Activated CD8-positive, alpha-beta memory T cell treated with anti-CD3 and anti-CD28 coated beads, Interleukin-2, amount 50 U/mL, for 24 hours (primary cell): Measurements from ENCODE around the gene PRKCE.

Experiments used
- DNase-seq: peaks from one replicate; pipeline ENCODE4 v3.0.0-alpha.2; 2020; ENCODE audit errors: extremely low read depth

Gene PRKCE

DNA sequence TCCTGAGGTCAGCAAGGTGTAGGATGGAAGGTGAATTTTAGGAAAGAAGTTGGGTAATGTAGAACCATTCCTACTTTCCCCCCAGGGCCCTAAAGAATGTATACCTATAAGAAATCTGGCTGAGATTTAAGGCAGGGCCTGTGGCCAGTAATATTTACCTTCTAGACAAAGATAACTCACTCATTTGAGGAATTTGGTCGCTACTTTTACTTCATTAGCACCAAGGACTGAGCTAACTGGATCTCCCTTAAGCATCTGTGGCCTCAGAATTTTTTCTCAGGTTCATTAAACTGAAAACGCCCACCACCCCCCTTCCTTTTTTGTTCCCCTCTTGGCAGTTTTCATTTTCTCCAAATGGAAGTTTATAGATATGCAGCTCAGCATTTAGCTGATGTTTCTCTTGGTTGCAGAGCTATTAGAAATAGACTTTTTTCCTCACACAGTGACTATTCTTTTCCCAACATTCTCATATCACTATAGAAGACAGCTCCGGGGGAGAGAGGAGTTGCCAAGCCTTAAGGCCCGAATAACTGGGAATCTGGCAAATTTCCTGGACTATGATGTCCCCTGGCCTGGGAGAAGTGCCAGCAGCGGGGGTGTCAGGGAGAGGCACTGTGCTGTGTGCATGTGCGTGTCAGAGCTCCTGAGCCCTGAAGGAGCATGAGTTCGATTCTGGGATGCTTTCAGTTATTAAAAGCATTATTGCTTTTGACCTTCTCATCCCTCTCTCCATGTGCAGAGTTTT is 310.9 kb downstream of the PRKCE start:
- no peak for DNase-seq

DNA sequence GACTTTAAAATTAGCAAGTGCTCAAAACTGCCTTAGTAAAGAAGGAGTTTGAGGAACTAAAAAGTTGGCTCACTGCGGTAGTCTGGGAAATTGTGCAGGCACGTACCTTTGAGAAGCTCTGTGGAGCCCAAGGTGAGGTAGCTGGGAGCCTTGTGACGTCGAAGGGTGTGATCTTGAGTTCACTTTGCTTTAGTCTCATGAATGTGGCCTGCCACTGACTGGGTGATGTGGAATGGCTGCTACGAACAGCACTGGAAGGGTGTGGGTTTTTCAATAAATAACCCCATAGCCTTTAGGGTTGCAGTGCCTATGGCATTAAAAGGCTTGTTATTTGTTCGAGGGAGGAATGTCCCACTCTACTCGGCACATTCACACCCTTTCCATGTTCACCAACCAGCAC is 312.3 kb downstream of the PRKCE start:
- DNase-seq = no peak

DNA sequence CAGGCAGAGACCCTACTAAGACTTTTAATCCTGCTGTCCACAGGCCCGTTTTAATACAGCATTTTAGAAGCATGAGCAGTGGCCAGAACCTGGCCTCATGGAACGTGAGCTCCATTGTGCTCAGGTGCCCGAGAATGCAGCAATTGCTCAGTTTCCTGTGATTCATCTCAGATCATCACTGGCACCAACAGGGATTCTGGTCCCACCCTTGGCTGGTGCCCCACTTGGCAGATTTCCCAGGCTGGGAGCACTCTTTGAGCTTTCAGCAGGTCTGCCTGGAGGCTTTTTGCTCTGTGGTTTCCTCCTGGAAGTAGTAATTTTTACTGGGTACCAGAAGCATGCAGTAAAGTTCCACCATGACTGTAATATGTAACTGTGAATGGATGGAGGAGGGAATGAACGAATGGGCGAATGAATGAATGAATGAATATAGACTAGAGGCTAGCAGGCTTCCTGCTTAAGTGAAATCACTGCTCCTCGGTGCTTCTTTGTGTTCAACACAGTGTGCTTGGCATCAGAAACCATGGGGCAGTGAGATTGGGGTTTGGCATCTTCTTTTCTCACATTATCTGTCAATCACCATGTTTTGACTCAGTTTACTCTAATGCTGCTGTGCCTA is 312.9 kb downstream of the PRKCE start:
- no peak for DNase-seq

DNA sequence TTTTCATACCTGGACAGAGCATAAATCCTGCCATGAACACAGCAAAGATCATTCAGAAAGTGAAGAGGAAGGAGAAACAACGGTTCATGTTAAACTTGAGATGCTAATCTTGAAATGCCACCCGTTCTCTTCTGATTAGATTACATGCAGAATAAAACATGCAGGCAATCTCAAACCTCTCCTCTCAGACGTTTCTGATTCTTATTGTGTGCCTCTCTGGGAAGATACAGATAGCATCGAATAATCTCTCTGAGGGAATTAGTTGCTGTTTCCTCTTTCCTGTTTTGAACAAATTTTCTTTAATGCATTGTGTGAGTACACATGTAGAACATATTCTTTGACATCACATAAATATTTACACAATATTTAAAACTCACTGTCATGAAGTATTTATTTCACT is 313.4 kb downstream of the PRKCE start:
- no peak for DNase-seq

DNA sequence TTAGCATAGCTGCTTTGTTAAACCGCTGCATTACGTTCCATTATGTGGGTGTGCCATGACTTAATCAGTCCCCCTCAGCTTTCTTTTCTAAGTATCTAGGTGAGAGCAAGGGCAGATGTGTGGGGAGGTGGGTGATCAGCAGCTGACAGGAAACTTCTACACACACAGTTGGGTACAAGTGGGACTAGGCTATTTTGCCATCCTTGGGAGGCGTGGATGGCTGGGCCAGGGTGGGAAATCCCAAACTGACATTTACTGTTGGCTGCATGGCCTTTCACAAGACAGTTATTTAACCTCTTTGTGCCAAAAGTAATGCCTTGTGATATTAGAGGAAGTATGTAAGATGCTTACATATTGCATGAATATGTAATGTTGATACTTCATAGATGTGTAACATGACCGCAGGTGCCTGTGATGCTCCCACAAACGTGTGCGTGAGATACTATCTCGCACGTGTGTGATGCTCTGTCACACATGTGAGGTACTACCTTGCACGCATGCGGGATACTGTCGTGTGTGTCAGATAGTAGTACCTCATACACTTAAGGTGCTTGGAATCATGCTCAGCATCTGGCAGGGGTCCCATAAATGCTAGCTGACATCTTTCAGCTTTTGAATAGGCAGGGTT is 314.5 kb downstream of the PRKCE start:
- no peak for DNase-seq

DNA sequence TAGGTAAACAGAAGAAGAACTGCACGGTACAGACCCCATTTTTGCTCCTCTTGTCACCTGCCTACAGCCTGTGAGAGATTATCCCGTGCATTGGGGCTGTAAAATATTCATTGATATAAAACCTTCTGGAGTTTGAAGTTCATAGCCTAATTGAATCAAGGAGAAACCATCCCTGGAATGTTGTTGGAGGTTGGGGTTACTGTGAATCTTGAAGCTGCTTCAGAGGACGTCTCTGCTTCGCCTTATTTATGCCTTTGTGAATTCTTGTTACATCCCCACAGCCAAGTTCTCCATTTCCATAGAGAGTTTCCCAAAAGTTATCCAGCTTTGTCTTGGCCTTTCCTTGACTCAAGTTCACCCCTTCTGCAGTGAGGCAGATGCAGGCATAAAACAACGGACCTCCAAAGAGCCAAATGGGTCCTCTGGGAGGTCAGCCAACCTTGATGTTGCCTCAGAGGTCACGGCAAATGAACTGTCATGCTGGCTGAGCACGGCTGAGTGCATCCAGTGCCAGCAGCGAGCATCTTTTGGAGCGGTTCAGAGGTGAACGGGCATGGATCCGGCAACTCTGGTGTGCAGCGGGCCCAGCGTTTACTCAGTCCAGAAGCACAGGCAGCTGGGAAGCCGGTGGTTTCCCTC is 317.6 kb downstream of the PRKCE start:
- DNase-seq = no peak

DNA sequence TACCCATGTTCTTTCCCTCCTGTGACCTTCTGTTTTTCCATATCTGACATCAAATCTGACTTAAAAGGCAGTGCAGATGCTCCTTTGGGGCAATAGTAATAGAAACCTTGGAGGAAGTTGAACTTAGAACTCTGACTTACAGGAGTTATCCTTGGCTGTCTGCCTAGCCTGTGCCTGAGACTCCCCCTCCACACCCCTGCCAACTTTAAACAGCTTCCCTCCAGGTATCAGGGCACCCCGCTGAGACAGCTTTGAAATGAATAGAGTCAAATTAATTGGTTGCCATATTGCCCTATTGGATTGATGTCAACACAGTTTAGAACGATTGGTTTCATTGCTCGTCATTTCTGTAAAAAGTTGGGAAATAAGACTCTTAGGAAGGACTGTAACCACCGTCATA is 322.0 kb downstream of the PRKCE start:
- DNase-seq = no peak

DNA sequence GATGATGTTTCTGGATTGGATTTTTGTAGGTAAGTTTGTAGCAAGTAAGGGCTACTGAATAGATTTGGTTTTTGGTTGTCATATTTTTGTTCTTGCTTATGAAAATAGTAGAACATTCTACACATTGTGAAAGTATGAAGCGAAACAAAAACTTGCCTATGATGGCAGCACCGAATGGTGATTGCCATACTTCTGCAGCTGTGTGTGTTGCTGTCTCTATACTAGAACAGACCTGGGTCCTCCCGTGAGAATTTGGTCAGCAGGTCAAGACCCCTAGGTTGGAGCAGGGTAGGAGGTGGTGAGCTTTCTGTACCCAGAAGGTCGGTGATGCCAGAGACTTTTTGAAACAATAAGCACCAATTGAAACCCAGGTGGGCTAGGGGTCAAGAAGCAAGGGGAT is 322.6 kb downstream of the PRKCE start:
- no peak for DNase-seq

DNA sequence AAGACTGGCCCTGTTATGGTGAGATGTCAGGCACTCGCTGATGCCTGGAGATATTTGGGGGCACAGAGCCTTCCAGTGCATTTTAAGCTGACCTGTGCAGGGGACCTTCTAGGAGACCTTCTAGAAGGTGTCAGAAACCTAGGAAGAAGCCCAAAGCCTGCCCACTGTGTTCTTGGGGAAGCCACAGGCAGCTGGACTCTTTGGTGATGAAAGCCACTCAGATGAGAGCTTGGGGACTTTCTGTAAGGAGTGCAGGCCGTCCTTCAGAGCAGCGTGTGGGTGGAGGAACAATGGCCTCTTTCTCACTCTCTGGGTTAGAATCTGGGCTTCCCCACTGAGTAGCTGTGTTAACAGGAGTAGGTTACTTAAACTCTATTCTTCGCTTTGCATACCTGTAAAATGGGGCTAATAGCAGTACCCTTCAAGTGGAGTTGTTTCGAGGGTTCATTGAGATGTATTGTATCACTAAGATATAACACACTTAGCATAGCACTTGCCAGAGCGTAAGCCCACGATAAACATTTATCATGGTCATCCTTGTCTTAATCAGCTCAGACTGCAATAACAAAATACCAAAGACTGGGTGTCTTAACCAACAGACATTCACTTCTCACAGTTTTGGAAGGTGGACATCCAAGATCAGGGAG is 323.4 kb downstream of the PRKCE start:
- no peak for DNase-seq

DNA sequence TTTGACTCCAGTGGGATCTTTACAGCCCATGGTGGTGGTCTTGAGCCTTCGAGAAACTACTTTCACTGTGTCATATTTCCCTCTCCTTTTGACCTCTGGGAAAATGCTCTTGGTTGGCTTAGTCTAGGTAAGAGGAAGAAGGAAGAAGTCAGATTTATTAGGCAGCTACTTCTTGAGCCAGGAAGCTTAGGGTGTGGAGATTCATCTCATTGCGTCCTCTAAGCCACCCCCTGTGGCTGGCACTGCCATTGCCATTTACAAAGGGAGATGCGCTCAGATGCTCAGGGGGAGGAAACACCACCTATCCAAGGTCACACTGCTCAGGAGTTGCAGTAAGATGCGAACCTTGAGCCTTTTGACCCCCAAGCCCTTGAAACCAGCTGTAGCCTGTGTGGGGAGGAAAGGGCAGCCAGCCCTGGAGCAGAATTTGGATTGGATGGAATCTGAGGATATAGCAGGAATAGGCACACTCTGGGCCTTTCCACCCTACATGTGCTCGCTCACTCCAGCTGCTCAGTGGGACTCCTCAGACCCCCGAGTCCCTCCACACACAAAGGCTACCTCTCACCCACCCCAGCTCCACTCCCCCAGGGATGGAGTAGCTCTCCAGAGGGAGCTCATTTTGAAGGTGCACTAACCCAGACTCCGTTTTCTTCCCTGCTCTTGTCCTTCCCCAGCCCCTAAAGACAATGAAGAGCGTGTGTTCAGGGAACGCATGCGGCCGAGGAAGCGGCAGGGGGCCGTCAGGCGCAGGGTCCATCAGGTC is 324.5 kb downstream of the PRKCE start:
- DNase-seq = no peak

DNA sequence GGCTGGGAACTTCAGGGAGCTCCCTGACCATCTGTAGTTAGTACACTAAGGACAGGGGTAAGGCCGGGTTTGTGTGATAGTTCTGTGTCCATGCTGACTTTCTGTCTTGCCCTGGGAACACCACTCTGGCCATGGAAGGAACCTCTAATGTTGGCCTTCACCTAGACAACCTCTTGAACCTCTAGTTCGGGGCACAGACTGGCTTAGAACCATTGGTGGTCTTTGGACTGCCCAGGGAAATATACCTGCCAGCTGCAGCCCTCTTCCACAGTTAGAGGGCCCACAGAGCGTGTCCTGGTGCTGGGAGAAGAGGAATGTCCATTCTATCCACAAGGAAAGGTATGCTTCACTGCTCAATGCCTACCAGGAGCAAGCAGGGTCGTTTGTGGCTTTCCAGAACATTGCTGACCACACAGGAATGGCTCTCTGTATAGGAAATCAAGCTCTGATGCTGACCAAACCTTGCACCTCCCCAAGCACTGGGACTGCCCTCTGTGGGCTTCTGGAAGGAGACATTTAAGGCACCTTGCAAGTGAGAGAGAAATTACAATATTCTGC is 326.9 kb downstream of the PRKCE start:
- no peak for DNase-seq

DNA sequence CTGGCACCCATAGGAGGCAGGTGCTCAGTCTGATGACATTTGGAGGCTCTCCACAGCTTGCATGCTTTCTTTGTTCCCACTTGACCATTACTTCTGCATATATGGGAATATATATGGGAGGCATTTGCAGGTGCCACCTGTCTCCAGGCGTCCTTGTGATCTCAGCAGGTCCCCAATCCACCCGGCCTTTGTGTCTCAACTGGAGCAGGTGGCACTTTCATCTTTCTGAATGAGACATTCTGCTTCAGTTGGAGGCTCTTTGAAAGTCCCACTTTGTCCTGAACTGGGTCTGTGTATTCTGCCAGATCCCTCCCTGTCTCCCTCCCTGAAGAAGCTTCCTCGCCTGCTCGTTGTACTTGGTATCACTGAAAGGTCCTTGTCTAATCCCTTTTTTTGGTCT is 327.6 kb downstream of the PRKCE start:
- DNase-seq = no peak

DNA sequence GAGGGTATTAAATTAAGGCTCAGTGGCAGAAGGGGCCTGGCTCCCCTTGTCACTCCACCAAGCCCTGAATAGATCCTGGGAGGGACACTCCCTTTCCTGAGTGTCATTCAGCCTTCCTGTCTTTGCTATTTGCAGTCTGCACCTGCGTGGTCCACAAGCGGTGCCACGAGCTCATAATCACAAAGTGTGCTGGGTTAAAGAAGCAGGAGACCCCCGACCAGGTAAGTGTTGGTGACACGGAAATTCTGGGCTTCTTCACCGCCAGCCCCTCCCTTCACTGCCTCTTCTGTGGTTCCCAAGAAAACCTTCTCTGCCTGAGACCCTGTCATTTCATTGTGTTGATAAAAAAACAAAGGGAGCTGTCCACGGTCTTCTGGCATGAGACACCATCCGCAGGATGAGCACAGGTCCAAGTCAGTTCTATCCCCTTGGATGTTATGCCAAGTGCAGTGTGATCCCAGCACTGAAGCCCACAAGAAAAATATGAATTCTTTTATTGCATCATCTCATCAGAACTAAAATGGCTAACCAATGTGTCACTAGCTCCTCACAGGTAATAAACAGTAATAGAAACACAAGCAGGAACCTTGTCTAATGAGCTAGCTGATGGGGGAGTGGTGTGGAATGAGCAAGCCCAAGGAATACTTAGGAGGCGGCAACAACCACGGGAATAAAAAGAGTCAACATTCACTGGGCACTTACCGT is 328.8 kb downstream of the PRKCE start:
- no peak for DNase-seq

DNA sequence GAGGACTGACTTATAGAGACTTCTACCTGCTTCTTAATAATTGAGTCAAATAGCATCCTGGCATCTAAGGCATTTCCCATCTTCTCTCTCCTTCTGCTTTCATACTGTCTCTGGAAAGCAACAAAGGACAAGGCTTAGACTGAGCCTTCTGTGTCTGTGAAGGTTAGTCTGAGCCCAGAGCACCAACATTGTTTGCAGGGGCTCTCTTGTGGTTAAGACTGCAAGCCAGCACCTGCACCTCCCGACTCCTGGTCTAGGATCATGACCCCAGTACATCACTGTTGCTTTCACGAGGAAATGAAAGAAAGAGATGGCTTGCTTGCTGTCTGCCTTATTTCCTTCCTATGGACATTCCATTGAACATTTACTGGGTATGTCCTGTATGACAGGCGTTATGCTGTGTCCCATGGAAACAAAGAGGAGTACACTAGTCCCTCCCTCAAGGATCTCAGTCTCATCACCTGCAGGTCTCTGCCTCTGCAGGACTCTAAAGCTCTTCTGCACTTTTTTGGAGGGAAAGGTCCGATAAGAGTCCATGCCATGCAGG is 330.0 kb downstream of the PRKCE start:
- DNase-seq = no peak

DNA sequence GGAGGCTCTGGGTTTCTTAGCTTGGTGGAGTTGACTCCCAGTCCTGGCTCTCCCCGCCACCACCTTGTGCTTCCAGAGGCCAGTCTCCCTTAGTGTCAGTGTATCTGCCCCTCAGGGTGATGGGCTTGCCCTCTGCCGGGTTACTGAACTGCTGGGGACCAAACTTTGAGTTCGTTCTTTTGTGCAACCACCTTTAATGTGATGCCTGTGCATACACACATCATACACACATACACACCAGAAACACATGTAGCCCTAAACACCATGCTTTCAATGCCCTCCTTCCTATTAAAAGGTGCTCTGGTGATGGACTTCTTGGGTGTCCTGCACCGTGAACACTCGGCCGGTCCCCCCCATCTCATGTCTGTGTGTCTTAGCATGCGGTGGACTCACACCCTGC is 330.6 kb downstream of the PRKCE start:
- DNase-seq = no peak

DNA sequence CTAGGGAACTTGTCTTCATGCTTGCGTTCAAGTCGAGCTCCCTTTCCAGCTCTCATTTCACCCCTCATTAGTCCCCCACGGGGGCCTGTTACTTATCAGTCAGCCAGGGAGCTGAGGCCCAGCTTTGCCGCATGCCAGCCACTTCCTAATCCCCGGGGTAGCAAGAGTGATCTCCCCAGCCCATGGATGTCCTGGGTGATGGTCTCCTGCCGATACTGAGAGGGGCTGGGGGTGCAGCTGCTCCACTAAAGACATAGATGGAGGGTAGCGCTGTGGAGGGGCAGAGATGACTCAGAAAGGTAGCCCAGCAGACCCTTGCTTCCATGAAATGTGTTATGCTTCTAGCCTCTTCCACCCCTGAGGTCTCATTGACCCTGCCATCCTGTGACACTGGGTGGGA is 331.7 kb downstream of the PRKCE start:
- DNase-seq = no peak

DNA sequence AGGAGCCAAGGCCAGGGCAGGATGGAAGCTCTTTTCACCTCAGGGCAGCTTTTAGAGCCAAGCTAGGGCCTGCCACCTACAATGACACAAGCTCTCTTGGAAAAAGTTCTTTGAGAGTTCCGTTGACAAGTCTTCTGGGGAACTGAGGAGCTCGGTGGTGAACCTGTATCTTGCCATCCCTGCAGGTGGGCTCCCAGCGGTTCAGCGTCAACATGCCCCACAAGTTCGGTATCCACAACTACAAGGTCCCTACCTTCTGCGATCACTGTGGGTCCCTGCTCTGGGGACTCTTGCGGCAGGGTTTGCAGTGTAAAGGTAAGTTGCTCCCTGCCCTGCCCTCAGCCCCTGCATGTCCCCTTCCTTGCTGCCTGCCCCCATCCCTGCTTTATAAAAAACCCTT is 332.9 kb downstream of the PRKCE start:
- DNase-seq = no peak

DNA sequence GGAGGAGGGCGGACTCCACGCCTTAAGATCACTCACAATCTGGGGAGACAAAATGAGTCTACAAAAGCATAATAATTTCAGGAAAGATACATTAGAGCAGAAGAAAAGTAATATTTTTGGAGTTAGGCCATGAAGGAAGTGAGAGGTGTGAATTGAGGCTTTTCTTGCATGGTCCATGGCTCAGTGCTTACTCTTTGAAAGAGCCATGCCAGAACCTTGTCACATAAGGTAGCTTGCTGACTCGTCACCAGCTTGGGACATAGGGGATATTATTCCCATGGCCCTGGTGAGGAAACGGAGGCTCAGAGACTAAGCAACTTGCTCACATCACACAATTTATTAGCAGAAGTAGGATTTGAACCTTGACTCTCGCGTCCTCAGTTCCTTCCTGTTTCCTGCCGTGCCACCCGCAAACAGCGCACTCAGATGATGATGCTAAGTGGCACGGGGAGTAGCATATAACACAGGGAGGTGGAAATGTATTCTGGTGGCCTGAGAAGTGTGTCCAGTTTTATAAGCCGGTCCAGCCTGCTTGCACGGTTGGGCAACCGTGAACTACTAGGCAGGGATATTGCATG is 333.5 kb downstream of the PRKCE start:
- DNase-seq = no peak

DNA sequence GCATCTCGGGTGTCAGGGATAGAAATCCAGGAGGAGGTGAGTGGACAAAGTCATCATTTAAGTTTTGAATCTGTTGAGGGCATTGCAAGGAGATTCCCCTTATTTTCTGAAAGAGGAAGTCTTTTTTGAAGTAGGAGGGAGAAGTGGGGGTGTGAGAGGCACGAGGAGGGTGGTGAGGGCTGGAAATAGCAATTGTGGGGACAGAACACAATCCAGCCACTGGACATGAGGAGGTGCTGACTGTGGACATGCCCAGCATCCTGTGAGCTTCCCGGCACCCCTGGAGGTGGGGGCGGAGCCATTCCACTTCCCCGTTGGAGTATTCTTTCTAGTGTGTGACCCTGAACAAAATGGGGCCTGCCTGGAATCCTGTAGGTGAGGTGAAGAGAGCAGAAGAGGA is 335.0 kb downstream of the PRKCE start:
- no peak for DNase-seq

DNA sequence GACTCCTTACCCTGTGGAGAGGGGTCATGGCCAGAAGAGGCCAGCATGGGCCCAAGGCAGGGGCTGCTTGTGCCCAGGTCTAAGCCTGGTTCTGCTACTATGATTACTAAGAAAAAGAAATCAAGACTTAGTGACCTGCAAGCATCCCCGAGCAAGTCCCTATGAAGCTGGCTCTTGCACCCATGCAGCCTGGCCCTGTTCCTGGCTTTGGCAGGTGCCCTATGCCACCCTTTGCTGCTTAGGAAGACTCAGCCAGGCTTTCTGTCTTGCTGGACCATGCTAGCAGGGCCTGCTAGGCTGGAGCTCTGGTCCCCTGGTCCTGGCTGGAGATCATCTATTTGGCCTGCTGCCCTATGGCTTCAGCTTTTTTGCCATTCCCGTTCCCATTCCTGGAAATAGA is 336.4 kb downstream of the PRKCE start:
- no peak for DNase-seq
